IPS DF 19.7 (cell line): ENCODE measurements around the gene PTCH1.

Source experiments
- DNase-seq: peaks from one replicate; pipeline ENCODE4 v3.0.0-alpha.2; 2013; ENCODE audit warnings: low read depth, low spot score

PTCH1 gene

GRCh38 chr9:95512709-95513095 lies 4.1 kb downstream of the PTCH1 start:
- DNase-seq = no peak

GRCh38 chr9:95511952-95512708 lies 4.6 kb downstream of the PTCH1 start:
- no peak for DNase-seq

- DNase-seq = no peak
Observed at GRCh38 chr9:95511616-95511931, 5.2 kb downstream of the PTCH1 start.

GRCh38 chr9:95510709-95511615 lies 5.8 kb downstream of the PTCH1 start:
- DNase-seq = no peak

DNA sequence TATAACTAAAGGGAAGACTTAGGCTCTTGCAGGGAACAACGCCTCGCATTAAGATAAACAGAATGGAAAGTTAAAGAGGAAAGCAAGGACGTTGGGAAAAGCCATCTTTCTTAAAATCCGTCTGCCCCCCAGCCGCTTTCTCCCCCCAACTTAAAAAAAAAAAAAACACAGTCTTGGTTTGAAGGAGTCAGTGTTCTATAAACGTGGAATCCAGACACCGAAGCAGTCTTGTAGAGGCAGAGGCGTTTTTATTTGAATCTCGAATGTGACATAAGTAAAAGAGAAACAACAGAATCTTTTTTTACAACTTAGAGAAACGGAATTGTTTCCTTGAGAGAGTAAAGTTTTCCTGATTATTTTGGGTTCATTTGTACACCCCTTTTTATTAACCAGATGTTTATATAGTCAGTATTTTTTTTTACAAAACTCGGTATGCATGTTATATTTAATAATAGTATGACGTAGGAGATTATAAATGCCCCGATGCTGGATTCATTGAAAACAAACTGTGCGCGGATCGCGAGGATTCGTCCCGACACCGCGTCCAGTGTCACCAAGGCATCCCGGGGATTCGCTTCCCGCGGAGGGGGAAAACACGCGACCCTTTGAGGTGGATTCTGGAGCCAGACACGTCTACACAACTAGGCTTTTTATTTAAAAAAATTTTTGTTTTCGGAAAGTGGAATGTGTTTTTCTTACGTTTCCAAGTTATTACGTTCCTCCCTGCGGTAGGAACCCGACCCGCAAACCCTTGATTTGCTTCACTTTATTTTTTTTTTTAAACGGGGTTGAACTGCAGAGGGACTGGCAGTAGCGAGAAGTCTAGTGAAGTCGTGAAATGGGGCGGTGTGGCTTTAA lies 6.7 kb downstream of the PTCH1 start:
- no peak for DNase-seq

- DNase-seq = peak; percentile 96
Observed at GRCh38 chr9:95508968-95509850, 7.6 kb downstream of the PTCH1 start.

- no peak for DNase-seq
Observed at GRCh38 chr9:95508242-95508967, 8.4 kb downstream of the PTCH1 start.

- no peak for DNase-seq
Observed at GRCh38 chr9:95507464-95508241, 9.1 kb downstream of the PTCH1 start.

DNA sequence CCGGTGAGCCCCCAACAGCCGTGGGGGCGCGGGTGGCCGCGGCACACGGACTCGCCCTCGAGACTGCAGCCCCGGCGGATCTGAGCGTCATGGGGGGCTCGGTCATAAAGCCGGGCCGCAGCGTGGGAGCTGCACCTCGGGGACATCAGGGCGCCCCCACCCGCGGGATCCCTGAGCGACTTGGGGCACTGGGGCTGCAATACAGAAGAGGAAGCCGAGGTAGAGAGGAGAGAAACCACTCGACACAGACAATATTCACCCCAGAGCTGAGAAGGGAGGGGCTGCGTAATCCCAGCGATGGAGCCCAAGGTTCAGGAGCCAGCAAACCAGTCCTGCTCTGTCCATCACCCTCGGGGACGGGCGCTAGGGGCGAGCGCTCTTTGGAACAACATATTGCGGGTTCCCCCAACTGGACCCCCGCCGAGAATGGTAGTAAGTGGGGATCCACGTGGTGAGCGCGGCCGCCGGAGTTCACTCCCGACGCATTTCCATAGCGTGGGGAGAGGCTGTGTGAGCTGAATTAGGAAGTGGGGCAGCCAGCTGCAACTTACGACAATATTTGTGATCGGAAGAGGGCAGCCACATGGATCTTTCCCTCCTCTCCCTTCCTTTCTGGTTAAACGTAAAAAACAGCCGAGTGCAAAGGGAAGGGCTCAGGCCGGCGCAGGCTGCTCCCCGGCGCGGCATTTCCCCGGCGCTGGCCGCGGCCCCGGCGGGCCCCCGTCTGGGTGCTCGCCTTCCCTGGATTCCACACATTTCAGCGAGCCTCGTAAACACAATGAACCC lies 9.9 kb downstream of the PTCH1 start:
- DNase-seq = no peak

- DNase-seq = no peak
Observed at GRCh38 chr9:95506428-95506677, 10.4 kb downstream of the PTCH1 start.

- DNase-seq = no peak
Observed at GRCh38 chr9:95505717-95506427, 10.9 kb downstream of the PTCH1 start.

GRCh38 chr9:95505072-95505716 lies 11.6 kb downstream of the PTCH1 start:
- DNase-seq = no peak

- DNase-seq = no peak
Observed at GRCh38 chr9:95504053-95504963, 12.5 kb downstream of the PTCH1 start.

GRCh38 chr9:95503369-95503768 lies 13.4 kb downstream of the PTCH1 start:
- DNase-seq = no peak

DNA sequence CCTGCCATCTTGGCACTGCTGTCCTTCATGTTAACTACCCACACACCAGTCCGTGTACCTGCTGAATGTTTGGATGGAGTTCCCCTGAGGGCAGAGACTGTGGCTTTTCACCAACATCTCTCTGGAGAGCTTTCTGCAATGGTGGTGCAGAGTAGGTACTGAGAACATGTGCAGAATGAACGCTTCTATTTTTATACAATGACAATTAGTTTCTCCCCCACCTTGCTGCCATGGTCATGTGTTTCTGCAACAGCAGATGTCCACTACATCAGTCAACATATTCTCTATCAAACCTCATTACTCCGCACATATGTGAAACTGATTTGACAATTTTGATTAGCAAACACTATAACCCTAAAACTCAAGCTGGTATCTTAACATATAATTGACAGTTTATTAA lies 14.5 kb downstream of the PTCH1 start:
- DNase-seq = no peak

GRCh38 chr9:95499847-95500246 lies 16.9 kb downstream of the PTCH1 start:
- DNase-seq = no peak
